Tibial nerve (tissue), 4 donors: ENCODE data around the gene SOX1. TPM values are rescaled to one million over a fixed set of nuclear protein-coding genes. Genes with fewer than 3 reads are reported as not detected.

ENCODE experiments used
- DNase-seq, 2 donors: peaks; one replicate each; pipeline ENCODE4 v3.0.0-alpha.2; 2019; ENCODE audit warnings: low spot score in 2 of 2
- H3K27ac ChIP-seq, 4 donors: fragments of 200-600 bp; sonication (generic) in 3 of 4; one replicate each; pipeline ENCODE4 v1.5.1; 2017 to 2019; ENCODE audit warnings: mild to moderate bottlenecking in 1 of 4
- H3K27me3 ChIP-seq, 2 donors: fragments of 200-600 bp; sonication (generic) in 1 of 2; one replicate each; pipeline versions ENCODE4 v1.5.1 to v1.6.0; 2017 to 2019
- H3K36me3 ChIP-seq, 3 donors: fragments of 200-600 bp; sonication (generic); one replicate each; pipeline ENCODE4 v1.5.1; 2018 to 2019
- H3K4me1 ChIP-seq, 4 donors: fragments of 200-600 bp; sonication (generic) in 3 of 4; one replicate each; pipeline ENCODE4 v1.5.1; 2017 to 2019
- H3K4me3 ChIP-seq, 4 donors: fragments of 200-600 bp; sonication (generic) in 3 of 4; one replicate each; pipeline ENCODE4 v1.5.1; 2017 to 2019; ENCODE audit warnings: mild to moderate bottlenecking in 1 of 4, moderate library complexity in 1 of 4
- H3K9me3 ChIP-seq, 4 donors: fragments of 200-600 bp; sonication (generic) in 3 of 4; one replicate each; pipeline ENCODE4 v1.5.1; 2017 to 2019
- CTCF ChIP-seq, 5 experiments: fragments of 200-600 bp in 3 of 5; fragments of 450-650 bp in 2 of 5; sonication (generic) in 3 of 5; IDR thresholded peaks; one replicate each; pipeline ENCODE4 v1.5.1; 2016 to 2019; ENCODE audit warnings: antibody characterized with exemption in 5 of 5, mild to moderate bottlenecking in 3 of 5, moderate library complexity in 2 of 5
- EP300 ChIP-seq, 2 donors: sonication (generic); formaldehyde crosslinking; IDR thresholded peaks; one replicate each; pipeline ENCODE4 v1.6.1; 2017; ENCODE audit warnings: antibody characterized with exemption in 2 of 2, mild to moderate bottlenecking in 1 of 2
- POLR2A ChIP-seq, 2 donors: fragments of 450-650 bp; IDR thresholded peaks; one replicate each; pipeline ENCODE4 v1.6.1; 2017; ENCODE audit warnings: antibody characterized with exemption in 2 of 2, mild to moderate bottlenecking in 2 of 2, moderate library complexity in 2 of 2
- WGBS, 2 donors: methylation state at CpG; one replicate each; pipeline ENCODE4 v1.1.5; 2018; 5-methylcytosine and 5-hydroxymethylcytosine counted together
- total RNA-seq, 4 donors: library from RNA; depleted of rRNA; stranded (reverse); fragments of >200 nt; gene quantifications; one replicate each; pipeline ENCODE4 v1.1.0, GENCODE V29; 2016

SOX1 gene
- total RNA-seq, 4 donors from 2014 or later = not detected

GRCh38 chr13:112096959-112097358 lies 30.0 kb downstream of the SOX1 start:
- WGBS, 2 donors = 89 to 94% methylated on average over 9 of the region's 9 CpGs
- DNase-seq = no peak
- Histone ChIP-seq H3K4me1 (no peaks in the 10 kb centered on the region), H3K36me3 (no peaks in the 10 kb centered on the region), H3K4me3 (no peak overlapping the region), H3K27me3 (peaks cover 0 to 7% of the 10 kb centered on the region in 2 donors), H3K27ac (no peak overlapping the region), H3K9me3 (no peaks in the 10 kb centered on the region)
- TF ChIP-seq EP300 (IDR thresholded peaks at IDR 0.05) (no peak), CTCF (IDR thresholded peaks at IDR 0.05) (no peak), POLR2A (IDR thresholded peaks at IDR 0.05) (no peak)

- no peak overlapping the region for H3K4me3 ChIP-seq
- no peaks in the 10 kb centered on the region for H3K36me3 ChIP-seq
- H3K27me3 ChIP-seq = peaks cover 0 to 15% of the 10 kb centered on the region in 2 donors
- TF ChIP-seq POLR2A (IDR thresholded peaks at IDR 0.05) (no peak), CTCF (IDR thresholded peaks at IDR 0.05) (no peak), EP300 (IDR thresholded peaks at IDR 0.05) (no peak)
- 74 to 77% methylated on average over 10 of the region's 10 CpGs for WGBS, 2 donors
- DNase-seq = no peak
- no peak overlapping the region for H3K27ac ChIP-seq
- no peaks in the 10 kb centered on the region for H3K4me1 ChIP-seq
- H3K9me3 ChIP-seq = no peaks in the 10 kb centered on the region
These were observed 30.8 kb downstream of the SOX1 start for GRCh38 chr13:112097770-112098169.

GRCh38 chr13:112098699-112099098 lies 31.8 kb downstream of the SOX1 start:
- 73 to 74% methylated on average over 9 of the region's 9 CpGs for WGBS, 2 donors
- Histone ChIP-seq H3K4me3 (no peak overlapping the region), H3K36me3 (no peaks in the 10 kb centered on the region), H3K27ac (no peak overlapping the region), H3K4me1 (peaks cover 0 to 3% (median 0%) of the 10 kb centered on the region in 4 donors), H3K27me3 (peaks cover 0 to 25% of the 10 kb centered on the region in 2 donors), H3K9me3 (no peaks in the 10 kb centered on the region)
- DNase-seq = no peak
- TF ChIP-seq CTCF (IDR thresholded peaks at IDR 0.05) (no peak), EP300 (IDR thresholded peaks at IDR 0.05) (no peak), POLR2A (IDR thresholded peaks at IDR 0.05) (no peak)

GRCh38 chr13:112101360-112101930 lies 34.5 kb downstream of the SOX1 start:
- TF ChIP-seq EP300 (IDR thresholded peaks at IDR 0.05) (no peak), CTCF (IDR thresholded peaks at IDR 0.05) (no peak), POLR2A (IDR thresholded peaks at IDR 0.05) (no peak)
- H3K27me3 ChIP-seq = peaks cover 0 to 51% of the 10 kb centered on the region in 2 donors
- no peaks in the 10 kb centered on the region for H3K9me3 ChIP-seq

GRCh38 chr13:112102243-112102642 lies 35.3 kb downstream of the SOX1 start:
- H3K36me3 ChIP-seq = no peaks in the 10 kb centered on the region
- no peak overlapping the region for H3K27ac ChIP-seq
- H3K9me3 ChIP-seq = no peaks in the 10 kb centered on the region
- 28 to 29% methylated on average over 7 of the region's 7 CpGs for WGBS, 2 donors
- no peak for DNase-seq
- peaks cover 0 to 59% of the 10 kb centered on the region in 2 donors for H3K27me3 ChIP-seq
- peaks cover 0 to 38% (median 0%) of the 10 kb centered on the region in 4 donors for H3K4me1 ChIP-seq
- TF ChIP-seq CTCF (IDR thresholded peaks at IDR 0.05) = no peak
- TF ChIP-seq POLR2A (IDR thresholded peaks at IDR 0.05) = no peak
- no peak for TF ChIP-seq EP300 (IDR thresholded peaks at IDR 0.05)
- no peak overlapping the region for H3K4me3 ChIP-seq

More at GRCh38 chr13:112101360-112101930, 34.5 kb downstream of the SOX1 start:
- Histone ChIP-seq H3K4me3 (no peak overlapping the region), H3K27ac (no peak overlapping the region), H3K36me3 (no peaks in the 10 kb centered on the region), H3K4me1 (peaks cover 0 to 31% (median 0%) of the 10 kb centered on the region in 4 donors)
- no peak for DNase-seq
- WGBS, 2 donors = 54 to 59% methylated on average over 11 of the region's 11 CpGs
